Suprapubic skin (tissue), 4 donors: ENCODE results near the gene TCERG1L. TPM values are rescaled to one million over a fixed set of nuclear protein-coding genes. Genes with fewer than 3 reads are reported as not detected.
A peak's percentile ranks its signal among the peaks of the same experiment; 100 is the strongest.

ENCODE experiments used
- DNase-seq, 2 donors: peaks; one replicate each; pipeline ENCODE4 v3.0.0-alpha.2; 2019; ENCODE audit warnings: low spot score in 2 of 2
- H3K27ac ChIP-seq: fragments of 200-600 bp; sonication (generic); one replicate; pipeline ENCODE4 v1.5.1; 2019
- H3K27me3 ChIP-seq: fragments of 200-600 bp; sonication (generic); one replicate; pipeline ENCODE4 v1.5.1; 2019
- H3K36me3 ChIP-seq: fragments of 200-600 bp; sonication (generic); one replicate; pipeline ENCODE4 v1.5.1; 2019
- H3K4me1 ChIP-seq: fragments of 200-600 bp; sonication (generic); one replicate; pipeline ENCODE4 v1.5.1; 2019
- H3K4me3 ChIP-seq: fragments of 200-600 bp; sonication (generic); one replicate; pipeline ENCODE4 v1.5.1; 2019; ENCODE audit warnings: mild to moderate bottlenecking
- H3K9me3 ChIP-seq: fragments of 200-600 bp; sonication (generic); one replicate; pipeline ENCODE4 v1.5.1; 2019
- CTCF ChIP-seq, 2 donors: fragments of 200-600 bp in 1 of 2; fragments of 450-650 bp in 1 of 2; sonication (generic) in 1 of 2; IDR thresholded peaks; one replicate each; pipeline ENCODE4 v1.5.1; 2016 to 2019; ENCODE audit warnings: antibody characterized with exemption in 2 of 2, mild to moderate bottlenecking in 1 of 2, moderate library complexity in 1 of 2
- EP300 ChIP-seq: sonication (generic); formaldehyde crosslinking; IDR thresholded peaks from one replicate; pipeline ENCODE4 v1.6.1; 2017; ENCODE audit warnings: antibody characterized with exemption
- POLR2A ChIP-seq, 2 donors: fragments of 450-650 bp; IDR thresholded peaks; one replicate each; pipeline ENCODE4 v1.6.1; 2017; ENCODE audit warnings: antibody characterized with exemption in 2 of 2, mild to moderate bottlenecking in 2 of 2, moderate library complexity in 2 of 2
- POLR2AphosphoS5 ChIP-seq, 3 donors: sonication (generic); formaldehyde crosslinking; IDR thresholded peaks; one replicate each; pipeline ENCODE4 v1.6.1; 2017; ENCODE audit warnings: antibody characterized with exemption in 3 of 3
- WGBS: methylation state at CpG from one replicate; pipeline ENCODE4 v1.1.5; 2018; 5-methylcytosine and 5-hydroxymethylcytosine counted together
- total RNA-seq, 4 donors: library from RNA; depleted of rRNA; stranded (reverse); fragments of >200 nt; gene quantifications; one replicate each; pipeline ENCODE4 v1.1.0, GENCODE V29; 2016

Gene TCERG1L
- total RNA-seq, 4 donors from 2014 or later = 0.32 to 1.0 (median 0.51) TPM

GRCh38 chr10:131200856-131201470 is 110.6 kb downstream of the TCERG1L start:
- WGBS = 87% methylated on average over 20 of the region's 21 CpGs

GRCh38 chr10:131199646-131200045 is 111.9 kb downstream of the TCERG1L start:
- no peaks in the 10 kb centered on the region for H3K9me3 ChIP-seq
- no peaks in the 10 kb centered on the region for H3K4me1 ChIP-seq
- peak in 1 of 2 donors; percentile 58 for DNase-seq
- H3K27ac ChIP-seq = no peak overlapping the region
- no peaks in the 10 kb centered on the region for H3K36me3 ChIP-seq
- no peaks in the 10 kb centered on the region for H3K27me3 ChIP-seq
- TF ChIP-seq CTCF (IDR thresholded peaks at IDR 0.05) (no peak), EP300 (no peak), POLR2AphosphoS5 (IDR thresholded peaks at IDR 0.05) (no peak), POLR2A (IDR thresholded peaks at IDR 0.05) (no peak)
- WGBS = 46% methylated on average over 6 of the region's 6 CpGs
- no peak overlapping the region for H3K4me3 ChIP-seq

More at GRCh38 chr10:131200856-131201470, 110.6 kb downstream of the TCERG1L start:
- no peaks in the 10 kb centered on the region for H3K9me3 ChIP-seq
- H3K4me3 ChIP-seq = no peak overlapping the region
- DNase-seq = peak in 1 of 2 donors; percentile 28
- H3K4me1 ChIP-seq = no peaks in the 10 kb centered on the region
- H3K27ac ChIP-seq = no peak overlapping the region
- H3K27me3 ChIP-seq = no peaks in the 10 kb centered on the region
- TF ChIP-seq POLR2AphosphoS5 (IDR thresholded peaks at IDR 0.05) (no peak), EP300 (no peak), POLR2A (IDR thresholded peaks at IDR 0.05) (no peak), CTCF (IDR thresholded peaks at IDR 0.05) (no peak)
- no peaks in the 10 kb centered on the region for H3K36me3 ChIP-seq

DNA sequence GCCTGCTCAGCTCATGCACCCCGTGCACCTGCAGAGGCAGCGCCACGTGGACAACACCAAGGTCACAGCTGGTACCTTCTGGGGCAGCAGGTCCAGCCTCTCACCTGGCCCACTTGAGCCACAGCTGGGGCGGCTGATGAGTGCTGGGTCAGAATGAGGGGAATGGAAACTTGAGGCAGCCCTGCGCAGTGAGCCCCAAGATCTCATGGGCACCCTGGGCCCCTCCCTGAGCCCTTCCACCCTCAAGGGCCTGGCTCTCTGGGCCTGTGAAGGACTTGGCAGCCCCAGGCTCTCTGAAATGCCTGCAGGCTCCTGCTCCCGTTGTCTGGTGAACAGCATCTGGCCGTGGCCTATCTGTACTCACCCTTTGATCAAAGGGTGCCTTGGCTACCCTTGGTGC is 112.7 kb downstream of the TCERG1L start:
- H3K27me3 ChIP-seq = no peaks in the 10 kb centered on the region
- H3K36me3 ChIP-seq = no peaks in the 10 kb centered on the region
- DNase-seq = peak in 1 of 2 donors; percentile 47
- no peak overlapping the region for H3K27ac ChIP-seq
- H3K4me1 ChIP-seq = no peaks in the 10 kb centered on the region
- WGBS = 63% methylated on average over 3 of the region's 7 CpGs
- H3K9me3 ChIP-seq = no peaks in the 10 kb centered on the region
- no peak overlapping the region for H3K4me3 ChIP-seq
- TF ChIP-seq POLR2A (IDR thresholded peaks at IDR 0.05) (no peak), CTCF (IDR thresholded peaks at IDR 0.05) (no peak), POLR2AphosphoS5 (IDR thresholded peaks at IDR 0.05) (no peak), EP300 (no peak)

GRCh38 chr10:131198401-131198800 is 113.1 kb downstream of the TCERG1L start:
- TF ChIP-seq POLR2A (IDR thresholded peaks at IDR 0.05) (no peak), POLR2AphosphoS5 (IDR thresholded peaks at IDR 0.05) (no peak), CTCF (IDR thresholded peaks at IDR 0.05) (no peak), EP300 (no peak)
- Histone ChIP-seq H3K36me3 (no peaks in the 10 kb centered on the region), H3K4me3 (no peak overlapping the region), H3K27me3 (no peaks in the 10 kb centered on the region), H3K9me3 (no peaks in the 10 kb centered on the region), H3K4me1 (no peaks in the 10 kb centered on the region), H3K27ac (no peak overlapping the region)
- DNase-seq = peak in 1 of 2 donors; percentile 47
- 85% methylated on average over 9 of the region's 10 CpGs for WGBS

DNA sequence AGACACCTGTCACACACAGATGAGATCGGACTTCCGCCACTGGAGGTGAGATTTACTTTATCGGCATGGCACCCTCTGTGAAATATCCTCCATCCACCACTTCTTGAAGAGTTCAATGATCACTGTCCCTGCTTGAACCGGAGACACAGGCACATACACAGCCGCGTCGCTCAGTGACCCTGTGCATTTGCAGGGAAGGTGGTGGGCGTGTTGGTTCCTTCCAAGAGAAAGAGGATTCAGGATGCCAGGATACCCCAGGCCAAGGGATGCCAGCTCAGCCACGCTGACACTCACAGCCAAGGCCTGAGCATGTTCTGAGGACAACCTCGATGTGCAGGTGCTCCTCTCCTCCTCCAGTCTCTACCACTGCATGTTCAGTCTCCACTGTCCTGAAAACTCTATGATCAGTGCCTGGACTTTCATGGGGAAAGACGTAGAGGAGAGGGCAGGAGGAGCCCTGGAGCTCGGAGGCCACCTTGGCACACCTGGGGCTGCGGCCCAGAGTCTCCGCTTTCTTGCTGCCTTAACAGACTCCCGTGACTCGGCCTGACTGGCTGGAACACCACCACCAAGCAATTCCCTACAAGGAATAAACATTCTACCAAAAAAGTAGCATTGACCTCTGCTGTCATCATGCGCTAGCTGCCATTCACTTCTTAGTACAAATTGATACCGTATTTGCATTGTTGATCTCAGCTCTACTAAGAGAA is 115.2 kb downstream of the TCERG1L start:
- Histone ChIP-seq H3K36me3 (no peaks in the 10 kb centered on the region), H3K27me3 (no peaks in the 10 kb centered on the region), H3K27ac (no peak overlapping the region), H3K4me1 (no peaks in the 10 kb centered on the region), H3K4me3 (no peak overlapping the region), H3K9me3 (no peaks in the 10 kb centered on the region)
- peak in 1 of 2 donors; percentile 60 for DNase-seq
- 94% methylated on average over 16 of the region's 18 CpGs for WGBS
- TF ChIP-seq CTCF (IDR thresholded peaks at IDR 0.05) = no peak
- TF ChIP-seq POLR2A (IDR thresholded peaks at IDR 0.05) = no peak
- no peak for TF ChIP-seq POLR2AphosphoS5 (IDR thresholded peaks at IDR 0.05)
- TF ChIP-seq EP300 = no peak
